GM23338 (cell line): Measurements from ENCODE around the gene REEP5. TPM values are rescaled to one million over a fixed set of nuclear protein-coding genes. Genes with fewer than 3 reads are reported as not detected.

ENCODE experiments used
- ATAC-seq: fragments of 200-7000 bp; cut with Tn5 transposase; 3 replicates; pipeline ENCODE4 v1.9.1; 2020
- DNase-seq: peaks from one replicate; pipeline ENCODE4 v3.0.0-alpha.2; 2015; ENCODE audit warnings: low spot score
- H2AFZ ChIP-seq: fragments of 200-600 bp; sonication (generic); 2 replicates; pipeline ENCODE4 v1.8.0; 2016; ENCODE audit warnings: antibody characterized with exemption, mild to moderate bottlenecking, moderate library complexity
- H3F3A ChIP-seq: fragments of 200-600 bp; sonication (generic); replicated peaks from 2 replicates; pipeline ENCODE4 v1.8.0; 2017; ENCODE audit warnings: antibody characterized with exemption, mixed run types, low read depth
- H3K27ac ChIP-seq: fragments of 200-600 bp; sonication (generic); 2 replicates; pipeline ENCODE4 v1.6.1; 2016; ENCODE audit warnings: low read depth
- H3K27me3 ChIP-seq: fragments of 200-600 bp; sonication (generic); 2 replicates; pipeline ENCODE4 v1.8.0; 2016; ENCODE audit warnings: mild to moderate bottlenecking, mixed run types, moderate library complexity; ENCODE audit not compliant: insufficient read depth
- H3K36me3 ChIP-seq: fragments of 200-600 bp; sonication (generic); 2 replicates; pipeline ENCODE4 v1.8.0; 2016; ENCODE audit warnings: mild to moderate bottlenecking; ENCODE audit not compliant: insufficient read depth
- H3K4me1 ChIP-seq: fragments of 200-600 bp; sonication (generic); 2 replicates; pipeline ENCODE4 v1.8.0; 2016; ENCODE audit warnings: mild to moderate bottlenecking, moderate library complexity; ENCODE audit not compliant: insufficient read depth
- H3K4me2 ChIP-seq: fragments of 200-600 bp; sonication (generic); 2 replicates; pipeline ENCODE4 v1.7.1; 2017; ENCODE audit warnings: mixed run types
- H3K4me3 ChIP-seq: fragments of 200-600 bp; sonication (generic); 2 replicates; pipeline ENCODE4 v1.6.1; 2016; ENCODE audit warnings: mixed run types
- H3K79me2 ChIP-seq: fragments of 200-600 bp; sonication (generic); replicated peaks from 2 replicates; pipeline ENCODE4 v1.8.0; 2017; ENCODE audit warnings: mild to moderate bottlenecking; ENCODE audit not compliant: insufficient read depth
- H3K9me2 ChIP-seq: fragments of 200-600 bp; sonication (generic); 2 replicates; pipeline ENCODE4 v1.8.0; 2017; ENCODE audit not compliant: insufficient read depth
- H4K20me1 ChIP-seq: fragments of 200-600 bp; sonication (generic); replicated peaks from 2 replicates; pipeline ENCODE4 v1.8.0; 2017; ENCODE audit warnings: mild to moderate bottlenecking; ENCODE audit not compliant: insufficient read depth
- H3K27ac Mint-ChIP-seq: 2 replicates; pipeline ENCODE4 v1.8.0; 2020; ENCODE audit warnings: inconsistent platforms, mild to moderate bottlenecking, moderate library complexity, mixed read lengths
- H3K27me3 Mint-ChIP-seq: 3 replicates; pipeline ENCODE4 v1.8.0; 2022; ENCODE audit warnings: low read depth, mild to moderate bottlenecking, moderate library complexity, mixed read lengths, inconsistent platforms; ENCODE audit not compliant: insufficient read depth, poor library complexity
- H3K36me3 Mint-ChIP-seq: 3 replicates; pipeline ENCODE4 v1.8.0; 2021; ENCODE audit warnings: low read depth, mild to moderate bottlenecking, inconsistent platforms, moderate library complexity, mixed read lengths
- H3K4me1 Mint-ChIP-seq: 3 replicates; pipeline ENCODE4 v1.8.0; 2020; ENCODE audit warnings: mild to moderate bottlenecking, inconsistent platforms, mixed read lengths
- H3K4me3 Mint-ChIP-seq: 3 replicates; pipeline ENCODE4 v1.8.0; 2021; ENCODE audit warnings: moderate library complexity, mild to moderate bottlenecking, inconsistent platforms, mixed read lengths
- H3K9me3 Mint-ChIP-seq: 3 replicates; pipeline ENCODE4 v1.8.0; 2020; ENCODE audit warnings: moderate library complexity, mild to moderate bottlenecking, inconsistent platforms, mixed read lengths
- CREB1 ChIP-seq: fragments of 250-450 bp; sonication (Bioruptor Pico); IDR thresholded peaks from 2 replicates; pipeline ENCODE4 v1.5.0; 2020; ENCODE audit warnings: low read depth, mild to moderate bottlenecking, moderate library complexity
- CTCF ChIP-seq, 2 experiments: fragments of 200-600 bp in 1 of 2; sonication (generic) in 1 of 2; conservative IDR thresholded peaks; 2 replicates each; pipeline versions ENCODE4 v1.5.1 to v1.6.1; 2016 to 2017; ENCODE audit warnings: antibody characterized with exemption in 2 of 2, low read depth in 2 of 2, mild to moderate bottlenecking in 2 of 2, moderate library complexity in 1 of 2
- ETS1 ChIP-seq: IDR thresholded peaks from 2 replicates; pipeline ENCODE4 v1.6.1; 2016; ENCODE audit warnings: antibody characterized with exemption
- EZH2 ChIP-seq: fragments of 200-600 bp; sonication (generic); IDR thresholded peaks from one replicate; pipeline ENCODE4 v1.8.0; 2017; ENCODE audit warnings: antibody characterized with exemption, mild to moderate bottlenecking, low read depth; ENCODE audit not compliant: unreplicated experiment
- JUNB ChIP-seq: IDR thresholded peaks from one replicate; pipeline ENCODE4 v1.6.1; 2016; ENCODE audit warnings: antibody characterized with exemption; ENCODE audit not compliant: unreplicated experiment
- NANOG ChIP-seq: IDR thresholded peaks from 2 replicates; pipeline ENCODE4 v1.6.1; 2016; ENCODE audit warnings: antibody characterized with exemption, borderline replicate concordance
- POLR2AphosphoS5 ChIP-seq: IDR thresholded peaks from 2 replicates; pipeline ENCODE4 v1.6.1; 2016; ENCODE audit warnings: antibody characterized with exemption, low read depth
- REST ChIP-seq: IDR thresholded peaks from one replicate; pipeline ENCODE4 v1.6.1; 2018; ENCODE audit warnings: antibody characterized with exemption; ENCODE audit not compliant: unreplicated experiment
- ZNF114 ChIP-seq: fragments of 250-450 bp; sonication (Bioruptor Pico); IDR thresholded peaks from 2 replicates; pipeline ENCODE4 v1.5.0; 2020; ENCODE audit warnings: mild to moderate bottlenecking, moderate library complexity
- ZNF462 ChIP-seq: fragments of 250-450 bp; sonication (Bioruptor Pico); IDR thresholded peaks from 2 replicates; pipeline ENCODE4 v1.5.0; 2020; ENCODE audit warnings: mild to moderate bottlenecking, moderate library complexity
- polyA plus RNA-seq: library from polyadenylated mRNA; unstranded; fragments of >200 nt; fragmentation: Nextera tagmentation; extraction: Ambion mirVana; gene quantifications from 2 replicates; pipeline ENCODE4 v1.2.1, GENCODE V29; 2016
- total RNA-seq: library from RNA; depleted of rRNA; stranded (reverse); fragments of >200 nt; shearing (Covaris generic); gene quantifications from 2 replicates; pipeline ENCODE4 v1.2.3, GENCODE V29; 2014

REEP5 gene
- total and polyA plus RNA-seq, 2 experiments from 2014 or later: 32.5 to 111 TPM

- TF ChIP-seq CTCF (conservative IDR thresholded peaks at IDR 0.05; ENCODE audit: low read depth in 2 of 2) (no peak), NANOG (no peak), ZNF114 (no peak)
Observed at GRCh38 chr5:112895682-112896081, 26.3 kb downstream of the REEP5 start (continued).

- H3K79me2 ChIP-seq: no peaks in the 10 kb centered on the region
- Mint-ChIP-seq H3K4me1 (no peaks in the 10 kb centered on the region), H3K27me3 (no peaks in the 10 kb centered on the region), H3K4me3 (no peak overlapping the region), H3K36me3 (peaks cover 37% of the 10 kb centered on the region), H3K9me3 (no peaks in the 10 kb centered on the region), H3K27ac (peak overlapping the region; percentile 20; the same call in 1 of the 2 replicates)
- no peak overlapping the region for H3K4me3 ChIP-seq
- no peaks in the 10 kb centered on the region for H3K9me2 ChIP-seq
- 0 out of 2 replicates have a peak, but pooled peaks cover 6% of the 10 kb centered on the region for H4K20me1 ChIP-seq
- H3K27me3 ChIP-seq: no peaks in the 10 kb centered on the region
- H3K36me3 ChIP-seq: 0 out of 2 replicates have a peak, but pooled peaks cover 4% of the 10 kb centered on the region
- ATAC-seq (no peak), DNase-seq (no peak)
- H2AFZ ChIP-seq: no peak overlapping the region
- no peak overlapping the region for H3K4me2 ChIP-seq
- H3F3A ChIP-seq: no peaks in the 10 kb centered on the region
- no peak overlapping the region for H3K27ac ChIP-seq
- H3K4me1 ChIP-seq: no peaks in the 10 kb centered on the region
- TF ChIP-seq CREB1 (CRISPR knock-in tag) (no peak), EZH2 (no peak), JUNB (no peak), ETS1 (no peak), REST (no peak), NANOG (no peak), POLR2AphosphoS5 (no peak), ZNF462 (CRISPR knock-in tag) (no peak), CTCF (conservative IDR thresholded peaks at IDR 0.05; ENCODE audit: low read depth in 2 of 2) (no peak)
Observed at GRCh38 chr5:112892776-112893175, 29.3 kb downstream of the REEP5 start.
